Measurements from ENCODE around the gene PRKCA.

DNA sequence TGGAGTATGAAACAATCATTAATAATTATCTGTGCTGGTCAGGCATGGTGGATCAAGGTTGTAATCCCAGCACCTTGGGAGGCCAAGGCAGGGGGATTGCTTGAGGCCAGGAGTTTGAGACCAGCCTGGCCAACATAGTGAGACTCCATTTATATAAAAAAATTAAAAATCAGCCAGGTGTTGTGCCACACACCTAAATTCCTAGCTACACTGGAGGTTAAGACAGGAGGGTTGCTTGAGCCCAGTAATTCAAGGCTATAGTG, 28.9 kb upstream of the PRKCA start:
- TF ChIP-seq FOXA1 (IDR thresholded peaks at IDR 0.05) = no peak
- TF ChIP-seq, protein P1, sequence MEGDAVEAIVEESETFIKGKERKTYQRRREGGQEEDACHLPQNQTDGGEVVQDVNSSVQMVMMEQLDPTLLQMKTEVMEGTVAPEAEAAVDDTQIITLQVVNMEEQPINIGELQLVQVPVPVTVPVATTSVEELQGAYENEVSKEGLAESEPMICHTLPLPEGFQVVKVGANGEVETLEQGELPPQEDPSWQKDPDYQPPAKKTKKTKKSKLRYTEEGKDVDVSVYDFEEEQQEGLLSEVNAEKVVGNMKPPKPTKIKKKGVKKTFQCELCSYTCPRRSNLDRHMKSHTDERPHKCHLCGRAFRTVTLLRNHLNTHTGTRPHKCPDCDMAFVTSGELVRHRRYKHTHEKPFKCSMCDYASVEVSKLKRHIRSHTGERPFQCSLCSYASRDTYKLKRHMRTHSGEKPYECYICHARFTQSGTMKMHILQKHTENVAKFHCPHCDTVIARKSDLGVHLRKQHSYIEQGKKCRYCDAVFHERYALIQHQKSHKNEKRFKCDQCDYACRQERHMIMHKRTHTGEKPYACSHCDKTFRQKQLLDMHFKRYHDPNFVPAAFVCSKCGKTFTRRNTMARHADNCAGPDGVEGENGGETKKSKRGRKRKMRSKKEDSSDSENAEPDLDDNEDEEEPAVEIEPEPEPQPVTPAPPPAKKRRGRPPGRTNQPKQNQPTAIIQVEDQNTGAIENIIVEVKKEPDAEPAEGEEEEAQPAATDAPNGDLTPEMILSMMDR (IDR thresholded peaks at IDR 0.05; ENCODE audit: low read depth, low read length, missing input control) = no peak
- no peak for TF ChIP-seq JUND (IDR thresholded peaks at IDR 0.05)
- TF ChIP-seq, protein P2, sequence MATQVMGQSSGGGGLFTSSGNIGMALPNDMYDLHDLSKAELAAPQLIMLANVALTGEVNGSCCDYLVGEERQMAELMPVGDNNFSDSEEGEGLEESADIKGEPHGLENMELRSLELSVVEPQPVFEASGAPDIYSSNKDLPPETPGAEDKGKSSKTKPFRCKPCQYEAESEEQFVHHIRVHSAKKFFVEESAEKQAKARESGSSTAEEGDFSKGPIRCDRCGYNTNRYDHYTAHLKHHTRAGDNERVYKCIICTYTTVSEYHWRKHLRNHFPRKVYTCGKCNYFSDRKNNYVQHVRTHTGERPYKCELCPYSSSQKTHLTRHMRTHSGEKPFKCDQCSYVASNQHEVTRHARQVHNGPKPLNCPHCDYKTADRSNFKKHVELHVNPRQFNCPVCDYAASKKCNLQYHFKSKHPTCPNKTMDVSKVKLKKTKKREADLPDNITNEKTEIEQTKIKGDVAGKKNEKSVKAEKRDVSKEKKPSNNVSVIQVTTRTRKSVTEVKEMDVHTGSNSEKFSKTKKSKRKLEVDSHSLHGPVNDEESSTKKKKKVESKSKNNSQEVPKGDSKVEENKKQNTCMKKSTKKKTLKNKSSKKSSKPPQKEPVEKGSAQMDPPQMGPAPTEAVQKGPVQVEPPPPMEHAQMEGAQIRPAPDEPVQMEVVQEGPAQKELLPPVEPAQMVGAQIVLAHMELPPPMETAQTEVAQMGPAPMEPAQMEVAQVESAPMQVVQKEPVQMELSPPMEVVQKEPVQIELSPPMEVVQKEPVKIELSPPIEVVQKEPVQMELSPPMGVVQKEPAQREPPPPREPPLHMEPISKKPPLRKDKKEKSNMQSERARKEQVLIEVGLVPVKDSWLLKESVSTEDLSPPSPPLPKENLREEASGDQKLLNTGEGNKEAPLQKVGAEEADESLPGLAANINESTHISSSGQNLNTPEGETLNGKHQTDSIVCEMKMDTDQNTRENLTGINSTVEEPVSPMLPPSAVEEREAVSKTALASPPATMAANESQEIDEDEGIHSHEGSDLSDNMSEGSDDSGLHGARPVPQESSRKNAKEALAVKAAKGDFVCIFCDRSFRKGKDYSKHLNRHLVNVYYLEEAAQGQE (IDR thresholded peaks at IDR 0.05) = no peak
- TF ChIP-seq RXRA (IDR thresholded peaks at IDR 0.05) = no peak
- TF ChIP-seq TAF1 (conservative IDR thresholded peaks at IDR 0.05) = no peak
- TF ChIP-seq, protein P3, sequence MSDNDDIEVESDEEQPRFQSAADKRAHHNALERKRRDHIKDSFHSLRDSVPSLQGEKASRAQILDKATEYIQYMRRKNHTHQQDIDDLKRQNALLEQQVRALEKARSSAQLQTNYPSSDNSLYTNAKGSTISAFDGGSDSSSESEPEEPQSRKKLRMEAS (IDR thresholded peaks at IDR 0.05) = no peak
- TF ChIP-seq, protein P4, sequence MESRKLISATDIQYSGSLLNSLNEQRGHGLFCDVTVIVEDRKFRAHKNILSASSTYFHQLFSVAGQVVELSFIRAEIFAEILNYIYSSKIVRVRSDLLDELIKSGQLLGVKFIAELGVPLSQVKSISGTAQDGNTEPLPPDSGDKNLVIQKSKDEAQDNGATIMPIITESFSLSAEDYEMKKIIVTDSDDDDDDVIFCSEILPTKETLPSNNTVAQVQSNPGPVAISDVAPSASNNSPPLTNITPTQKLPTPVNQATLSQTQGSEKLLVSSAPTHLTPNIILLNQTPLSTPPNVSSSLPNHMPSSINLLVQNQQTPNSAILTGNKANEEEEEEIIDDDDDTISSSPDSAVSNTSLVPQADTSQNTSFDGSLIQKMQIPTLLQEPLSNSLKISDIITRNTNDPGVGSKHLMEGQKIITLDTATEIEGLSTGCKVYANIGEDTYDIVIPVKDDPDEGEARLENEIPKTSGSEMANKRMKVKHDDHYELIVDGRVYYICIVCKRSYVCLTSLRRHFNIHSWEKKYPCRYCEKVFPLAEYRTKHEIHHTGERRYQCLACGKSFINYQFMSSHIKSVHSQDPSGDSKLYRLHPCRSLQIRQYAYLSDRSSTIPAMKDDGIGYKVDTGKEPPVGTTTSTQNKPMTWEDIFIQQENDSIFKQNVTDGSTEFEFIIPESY (IDR thresholded peaks at IDR 0.05) = no peak
- TF ChIP-seq GABPA (IDR thresholded peaks at IDR 0.05 in 1 of 2, conservative IDR thresholded peaks at IDR 0.05 in 1 of 2) = no peak
- TF ChIP-seq SP1 (IDR thresholded peaks at IDR 0.05) = no peak
- no peak for TF ChIP-seq RAD21 (IDR thresholded peaks at IDR 0.05)
- no peak for TF ChIP-seq HNF4A (conservative IDR thresholded peaks at IDR 0.05)

All from liver (tissue), 3 donors.